GM21529 (cell line): ENCODE data around the gene STOM.

Experiments
- ATAC-seq: cut with Tn5 transposase; IDR thresholded peaks from one replicate; pipeline ENCODE4 v1.9.1; 2021; ENCODE audit not compliant: unreplicated experiment

The STOM gene

DNA sequence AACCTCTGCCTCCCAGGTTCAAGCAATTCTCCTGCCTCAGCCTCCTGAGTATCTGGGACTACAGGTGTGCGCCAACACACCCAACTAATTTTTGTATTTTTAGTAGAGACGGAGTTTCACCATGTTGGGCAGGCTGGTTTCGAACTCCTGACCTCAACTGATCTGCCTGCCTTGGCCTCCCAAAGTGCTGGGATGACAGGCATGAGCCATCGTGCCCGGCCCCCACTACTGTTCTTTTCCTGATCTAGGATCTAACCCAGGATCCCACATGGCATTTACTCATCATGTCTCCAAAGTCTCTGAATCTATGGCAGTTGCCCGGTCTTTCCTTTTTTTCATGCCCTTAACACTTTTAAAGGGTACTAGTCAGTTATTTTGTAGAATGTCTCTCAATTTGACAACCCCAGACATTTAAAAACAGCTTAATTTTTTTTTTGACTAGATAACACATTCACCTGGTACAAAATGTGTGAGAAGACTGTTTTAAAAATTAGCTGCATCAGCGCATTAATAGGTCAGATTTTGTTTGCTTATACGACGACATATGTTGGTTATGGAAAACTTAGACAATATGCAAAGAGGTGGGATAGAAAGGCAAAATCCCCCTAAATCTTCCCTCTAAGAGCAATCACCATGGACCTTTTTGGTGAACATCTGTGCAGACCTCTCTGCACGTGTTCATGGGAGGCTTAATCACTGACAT lies 46.5 kb downstream of the STOM start:
- ATAC-seq, result no peak

DNA sequence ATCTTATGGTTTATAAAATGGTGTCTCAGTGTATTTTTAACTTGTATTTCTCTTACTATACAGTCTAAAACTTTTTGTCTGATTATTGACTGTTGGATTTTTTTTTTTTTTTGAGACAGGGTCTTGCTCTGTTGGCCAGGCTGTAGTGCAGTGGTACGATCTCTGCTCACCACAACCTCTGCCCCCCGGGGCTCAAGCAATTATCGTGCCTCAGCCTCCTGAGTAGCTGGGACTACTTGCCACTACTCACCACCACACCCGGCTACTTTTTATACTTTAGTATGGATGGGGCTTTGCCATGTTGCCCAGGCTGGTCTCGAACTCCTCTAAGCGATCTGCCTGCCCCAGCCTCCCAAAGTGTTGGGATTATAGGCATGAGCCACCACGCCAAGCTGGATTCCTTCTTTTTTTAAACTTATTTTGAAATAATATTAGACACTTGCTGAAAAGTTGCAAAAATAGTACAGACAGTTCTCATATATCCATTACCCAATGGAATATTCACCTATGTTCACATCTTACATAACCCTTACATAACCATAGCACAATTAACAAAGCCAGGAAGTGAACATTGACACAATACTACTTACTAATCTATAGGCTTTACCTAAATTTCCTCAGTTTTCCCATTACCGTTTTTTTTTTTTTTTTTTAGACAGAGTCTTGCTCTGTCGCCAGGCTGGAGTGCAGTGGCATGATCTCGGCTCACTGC lies 47.2 kb downstream of the STOM start:
- no peak for ATAC-seq

DNA sequence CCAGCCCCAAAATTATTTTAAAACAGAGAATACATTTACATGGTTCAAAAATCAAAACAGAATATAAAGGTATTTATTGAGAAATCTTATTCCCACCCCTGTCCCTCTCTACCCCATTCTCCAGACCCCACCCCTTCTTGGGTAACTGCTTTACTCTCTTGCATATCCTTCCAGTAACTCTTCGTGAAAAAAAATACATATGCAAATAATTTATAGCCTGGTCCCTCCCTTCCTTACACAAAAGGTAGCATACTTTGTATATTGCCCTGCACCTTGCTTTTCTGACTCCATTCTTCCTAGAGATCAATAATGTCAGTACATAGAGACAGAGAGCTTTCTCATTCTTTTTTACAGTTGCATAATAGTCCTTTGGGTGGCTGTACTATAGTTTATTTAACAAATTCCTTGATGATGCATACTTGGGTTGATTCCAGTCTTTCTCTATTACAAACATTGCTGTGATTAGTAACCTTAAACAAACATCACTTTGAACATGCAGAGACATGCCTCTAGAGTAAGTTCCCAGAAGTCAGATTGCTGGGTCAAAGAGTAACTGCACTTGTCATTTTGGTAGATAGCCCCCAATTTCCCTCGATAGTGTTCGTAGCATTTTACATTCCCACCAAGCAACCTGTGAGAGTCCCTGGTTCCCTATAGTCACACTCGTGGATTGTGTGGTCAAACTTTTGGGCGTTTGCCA lies 47.9 kb downstream of the STOM start:
- ATAC-seq, result no peak

DNA sequence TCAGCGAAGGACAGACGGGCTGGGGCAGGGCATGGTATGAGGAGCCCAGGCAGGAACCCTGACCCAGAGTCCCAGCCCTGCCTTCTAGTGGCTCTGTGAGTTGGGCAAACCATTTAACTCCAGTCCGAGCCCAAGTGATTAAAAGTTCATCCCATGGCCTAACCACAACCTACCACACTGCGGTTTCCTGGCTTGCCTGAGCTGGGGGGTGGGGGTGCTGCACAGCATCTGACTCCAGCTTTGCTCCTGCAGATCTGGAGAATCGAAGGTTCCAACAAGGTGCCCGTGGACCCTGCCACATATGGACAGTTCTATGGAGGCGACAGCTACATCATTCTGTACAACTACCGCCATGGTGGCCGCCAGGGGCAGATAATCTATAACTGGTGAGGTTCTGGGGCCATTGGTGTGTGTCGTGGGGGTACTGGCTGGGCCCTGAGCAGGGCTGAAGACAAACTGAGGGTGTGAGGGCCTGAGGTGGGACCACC lies 49.0 kb downstream of the STOM start:
- no peak for ATAC-seq

DNA sequence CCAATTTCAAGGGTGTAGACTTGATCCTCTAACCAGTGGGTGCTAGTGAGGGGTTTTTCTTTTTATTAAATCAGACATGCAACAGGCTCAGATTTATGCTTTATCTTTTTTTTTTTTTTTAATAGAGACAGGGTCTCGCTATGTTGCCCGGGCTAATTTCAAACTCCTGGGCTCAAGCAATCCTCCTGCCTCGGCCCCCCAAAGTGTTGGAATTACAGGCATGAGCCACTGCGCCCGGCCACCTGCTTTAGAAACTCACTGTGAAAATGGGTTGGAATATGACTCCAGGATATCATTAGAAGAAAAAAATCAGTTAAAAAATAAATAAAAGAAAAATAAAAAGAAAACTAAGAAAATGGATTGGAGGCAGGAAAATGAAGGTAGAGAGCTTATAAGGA lies 50.7 kb downstream of the STOM start:
- no peak for ATAC-seq

DNA sequence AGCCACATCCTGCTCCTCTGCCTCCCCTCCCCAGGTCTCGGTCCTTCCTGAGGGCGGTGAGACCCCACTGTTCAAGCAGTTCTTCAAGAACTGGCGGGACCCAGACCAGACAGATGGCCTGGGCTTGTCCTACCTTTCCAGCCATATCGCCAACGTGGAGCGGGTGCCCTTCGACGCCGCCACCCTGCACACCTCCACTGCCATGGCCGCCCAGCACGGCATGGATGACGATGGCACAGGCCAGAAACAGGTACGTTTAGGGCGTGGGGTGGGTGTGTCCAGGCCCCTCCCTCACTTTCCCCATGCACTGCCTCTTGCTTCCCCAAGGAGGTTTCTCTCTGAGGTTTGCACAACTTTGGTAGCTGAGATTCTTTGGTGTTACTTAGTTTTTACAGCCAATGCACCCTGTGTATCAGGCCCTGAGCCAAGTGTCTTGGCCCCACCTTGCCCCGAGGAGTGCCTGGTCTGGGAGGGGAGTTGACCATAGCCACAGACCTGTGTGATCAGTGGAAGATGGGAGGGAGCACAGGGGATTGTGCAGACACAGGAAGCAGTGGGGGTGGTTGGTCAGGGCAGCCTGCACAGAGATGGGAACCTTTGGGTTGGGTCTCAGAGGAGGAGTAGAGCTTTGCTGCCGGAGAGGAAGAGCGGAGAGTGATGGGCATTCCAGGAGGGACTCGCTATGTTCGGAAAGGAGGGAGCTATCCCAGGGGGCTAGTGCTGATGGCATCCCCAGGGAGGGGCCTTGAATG lies 51.2 kb downstream of the STOM start:
- no peak for ATAC-seq

DNA sequence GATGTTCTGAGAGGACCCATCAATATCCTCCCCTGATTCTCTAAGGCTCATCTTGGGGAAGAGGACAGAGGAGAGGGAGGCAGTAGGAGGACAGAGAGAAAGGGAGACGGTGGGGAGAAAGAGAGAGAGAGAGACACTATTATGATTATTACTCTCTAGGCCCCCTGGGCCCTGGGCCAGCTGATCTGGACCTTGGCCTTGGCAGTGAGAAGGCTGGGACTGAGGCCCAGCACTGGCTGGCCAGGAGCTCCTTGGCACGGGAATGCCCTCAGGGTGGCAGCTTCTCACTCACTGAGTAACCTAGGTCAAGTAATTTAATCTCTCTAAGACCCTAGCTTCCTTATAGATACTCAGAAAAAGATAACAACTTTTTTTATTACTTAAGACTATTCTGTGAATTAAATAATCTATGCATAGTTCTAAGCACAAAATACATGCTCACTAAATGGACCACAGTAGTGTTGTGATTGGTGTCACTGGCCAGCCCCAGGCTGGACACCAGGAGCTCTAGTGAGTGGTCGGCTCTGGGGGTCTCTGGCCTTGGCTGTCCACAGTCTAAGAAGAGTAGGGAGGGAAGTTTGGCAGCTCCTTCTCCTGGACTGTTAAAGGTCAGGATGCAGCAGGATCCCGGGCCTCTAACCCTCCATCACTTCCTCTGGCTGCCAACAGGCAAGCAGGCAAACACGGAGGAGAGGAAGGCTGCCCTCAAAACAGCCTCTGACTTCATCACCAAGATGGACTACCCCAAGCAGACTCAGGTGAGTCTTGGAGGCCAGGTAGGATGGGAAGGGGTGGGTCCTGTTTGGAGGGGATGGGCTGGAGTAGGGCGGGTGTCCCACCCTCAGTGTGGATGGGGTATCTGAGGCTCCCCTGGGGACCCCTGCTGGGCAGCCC lies 52.1 kb downstream of the STOM start:
- no peak for ATAC-seq

DNA sequence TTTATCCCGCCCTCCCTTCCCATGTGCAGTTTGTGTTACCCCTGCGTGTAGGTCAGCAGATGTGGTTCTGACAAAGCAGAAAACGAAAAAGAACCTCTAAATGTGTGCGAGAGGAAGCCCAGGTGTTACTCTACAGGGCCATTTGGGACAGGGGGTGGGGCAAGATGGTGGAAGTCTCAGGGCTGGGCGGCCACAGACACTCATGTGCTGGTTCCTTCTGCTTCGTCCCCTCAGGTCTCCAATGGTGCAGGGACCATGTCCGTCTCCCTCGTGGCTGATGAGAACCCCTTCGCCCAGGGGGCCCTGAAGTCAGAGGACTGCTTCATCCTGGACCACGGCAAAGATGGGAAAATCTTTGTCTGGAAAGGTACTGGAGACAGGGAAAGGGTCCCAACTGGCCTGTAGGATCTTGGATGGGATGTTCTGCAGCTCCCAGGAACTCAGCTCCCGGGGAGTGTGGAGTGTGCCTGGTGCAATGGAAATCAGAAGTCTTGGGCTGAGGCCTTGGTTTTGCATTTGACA lies 53.1 kb downstream of the STOM start:
- no peak for ATAC-seq

DNA sequence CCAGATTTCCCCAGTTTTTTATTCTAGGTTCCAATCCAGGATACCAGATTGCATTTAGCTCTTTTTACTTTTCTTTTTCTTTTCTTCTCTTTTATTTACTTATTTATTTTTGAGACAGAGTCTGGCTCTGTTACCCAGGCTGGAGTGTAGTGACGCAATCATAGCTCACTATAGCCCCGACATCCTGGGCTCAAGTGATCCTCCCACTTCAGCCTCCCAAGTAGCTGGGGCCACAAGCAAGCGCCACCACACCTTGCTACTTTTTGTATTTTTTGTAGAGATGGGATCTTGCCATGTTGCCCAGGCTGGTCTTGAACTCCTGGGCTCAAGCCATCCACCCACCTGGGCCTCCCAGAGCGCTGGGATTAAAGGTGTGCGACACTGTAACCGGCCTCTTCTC lies 53.7 kb downstream of the STOM start:
- no peak for ATAC-seq

DNA sequence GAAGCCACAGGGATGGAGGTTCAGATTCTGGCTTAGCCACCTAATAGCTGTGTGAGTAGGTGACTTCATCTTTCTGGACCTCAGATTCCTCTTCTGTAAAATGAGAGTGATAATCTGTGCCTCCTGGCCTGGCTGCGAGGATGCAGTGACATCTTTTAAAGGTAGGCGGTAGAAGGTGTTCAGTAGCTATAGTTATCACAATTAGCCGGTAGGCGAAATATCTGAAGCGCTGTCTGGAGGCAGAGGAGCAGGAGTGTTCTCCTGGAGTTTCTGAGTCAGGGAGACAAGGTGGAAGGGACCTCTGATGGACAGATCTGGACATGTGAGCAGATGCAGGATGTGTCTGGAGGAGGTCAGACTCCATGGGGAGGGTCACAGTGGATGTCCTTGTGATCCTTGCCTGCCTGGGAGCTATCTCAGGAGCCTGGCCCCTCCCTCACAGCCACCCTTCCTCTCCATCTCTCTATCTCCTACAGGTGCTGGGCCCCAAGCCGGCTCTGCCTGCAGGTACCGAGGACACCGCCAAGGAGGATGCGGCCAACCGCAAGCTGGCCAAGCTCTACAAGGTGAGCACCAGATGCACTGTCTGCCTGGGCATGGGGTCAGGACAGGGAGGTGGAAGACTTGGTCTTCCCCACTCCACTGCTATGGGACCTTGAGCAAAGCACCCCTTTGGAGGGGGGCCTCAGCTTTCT lies 56.4 kb downstream of the STOM start:
- no peak for ATAC-seq

DNA sequence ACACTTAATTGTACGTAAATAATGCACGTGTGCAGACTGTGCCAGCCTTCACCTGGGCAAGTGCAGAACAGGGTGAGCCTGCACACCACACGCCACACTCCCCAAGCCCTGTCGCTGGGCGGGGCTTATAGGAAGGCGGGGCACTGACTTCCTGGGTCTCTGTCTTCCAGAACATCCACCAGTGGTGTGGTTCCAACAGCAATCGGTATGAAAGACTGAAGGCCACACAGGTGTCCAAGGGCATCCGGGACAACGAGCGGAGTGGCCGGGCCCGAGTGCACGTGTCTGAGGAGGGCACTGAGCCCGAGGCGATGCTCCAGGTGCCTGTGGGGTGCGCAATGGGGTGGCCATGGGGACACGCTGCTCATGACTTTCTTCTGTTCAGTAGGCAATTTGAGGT lies 57.9 kb downstream of the STOM start:
- ATAC-seq, result no peak

DNA sequence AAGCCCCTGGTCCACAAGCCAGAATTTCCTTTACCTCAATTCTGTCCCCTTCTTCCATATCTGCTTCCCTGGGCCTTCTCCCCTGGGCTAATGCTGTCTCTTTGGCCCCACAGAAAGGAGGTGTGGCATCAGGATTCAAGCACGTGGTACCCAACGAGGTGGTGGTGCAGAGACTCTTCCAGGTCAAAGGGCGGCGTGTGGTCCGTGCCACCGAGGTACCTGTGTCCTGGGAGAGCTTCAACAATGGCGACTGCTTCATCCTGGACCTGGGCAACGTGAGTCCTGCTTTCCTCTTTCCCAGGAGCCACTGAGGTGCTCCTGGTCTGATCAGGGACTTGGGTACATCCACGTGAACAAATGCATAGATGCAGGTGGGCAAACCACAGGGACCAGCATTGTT lies 59.5 kb downstream of the STOM start:
- no peak for ATAC-seq

DNA sequence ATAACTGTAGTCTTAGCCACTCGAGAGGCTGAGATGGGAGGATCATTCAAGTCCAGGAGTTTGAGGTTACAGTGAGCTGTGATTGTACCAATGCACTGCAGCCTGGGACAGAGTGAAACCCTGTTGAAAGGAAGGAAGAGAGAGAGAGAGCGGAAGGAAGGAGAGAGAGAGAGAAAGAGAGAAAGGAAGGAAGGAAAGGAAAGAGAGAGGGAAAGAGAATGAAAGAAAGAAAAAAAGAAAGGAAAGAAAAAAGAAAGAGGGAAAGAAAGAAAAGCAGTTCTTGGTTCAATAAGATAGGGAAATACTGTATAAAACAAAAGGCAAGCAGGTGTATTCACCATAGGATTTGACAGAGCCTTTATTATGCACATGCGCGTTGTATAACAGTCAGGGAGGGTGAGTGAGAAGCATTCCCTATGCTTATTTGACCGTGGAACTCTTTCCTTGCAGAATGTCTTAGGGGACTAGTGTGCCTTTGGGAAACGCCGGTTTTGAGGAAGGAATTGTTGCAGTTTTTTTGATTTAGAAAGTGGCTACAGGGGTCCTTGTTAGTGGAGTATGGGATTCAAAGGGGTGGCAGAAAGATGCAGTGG lies 60.1 kb downstream of the STOM start:
- no peak for ATAC-seq

DNA sequence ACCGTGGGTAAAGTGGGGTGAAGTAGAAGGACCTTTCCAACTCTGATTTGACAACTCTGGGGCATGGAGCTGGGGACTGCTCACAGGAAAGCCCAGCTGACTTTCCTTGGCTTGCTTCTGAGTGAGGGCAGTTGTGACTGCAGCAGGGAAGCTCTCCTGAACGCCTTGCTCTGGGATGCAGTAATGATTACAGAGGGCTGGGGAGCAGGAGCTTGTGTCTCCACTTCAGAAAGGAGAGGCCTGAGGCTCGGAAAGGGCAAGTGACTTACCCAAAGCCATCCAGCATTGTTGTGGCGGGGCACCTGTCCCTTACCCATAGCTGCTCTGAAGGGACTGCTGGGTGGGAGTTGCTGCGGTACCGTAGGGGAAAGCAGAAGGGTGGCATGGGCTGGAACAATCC lies 60.9 kb downstream of the STOM start:
- ATAC-seq, result no peak

DNA sequence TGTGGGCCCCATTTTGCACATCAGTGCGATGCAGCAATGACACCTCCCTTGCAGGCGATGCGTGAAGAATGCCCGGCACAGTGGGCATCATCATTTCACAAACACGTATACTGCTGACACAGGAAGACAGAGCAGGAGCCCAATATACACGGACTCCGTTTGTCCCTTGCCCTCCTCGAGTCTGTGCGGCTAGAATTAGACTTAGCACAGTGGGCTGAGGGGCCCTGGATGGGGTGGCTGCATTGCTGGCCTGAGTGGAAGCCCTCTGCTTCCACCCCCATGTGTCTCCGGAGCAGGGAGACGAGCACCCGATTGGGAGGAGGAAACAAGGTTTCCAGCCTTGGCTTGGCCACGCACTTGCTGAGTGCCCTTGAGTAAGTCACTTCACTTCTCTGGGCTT lies 61.3 kb downstream of the STOM start:
- no peak for ATAC-seq

DNA sequence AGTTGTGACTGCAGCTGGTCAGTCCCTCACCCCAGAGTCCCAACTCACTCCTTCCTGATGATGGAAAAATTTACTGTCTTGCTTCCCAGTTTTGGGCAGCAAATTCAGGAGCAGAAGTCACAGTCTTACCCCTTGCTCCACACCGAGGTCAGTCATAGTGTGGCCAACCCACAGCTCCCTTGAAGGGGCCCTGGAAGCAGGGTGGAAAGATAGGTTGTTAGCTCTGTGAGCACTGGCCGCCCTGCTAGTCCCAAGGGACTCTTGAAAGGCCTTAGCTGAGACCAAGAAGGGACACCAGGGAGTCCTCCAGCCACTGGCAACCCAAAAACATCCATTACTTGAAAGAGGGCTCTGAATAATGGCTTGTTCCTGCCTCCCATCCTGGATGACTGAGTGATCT lies 62.1 kb downstream of the STOM start:
- ATAC-seq, result no peak

DNA sequence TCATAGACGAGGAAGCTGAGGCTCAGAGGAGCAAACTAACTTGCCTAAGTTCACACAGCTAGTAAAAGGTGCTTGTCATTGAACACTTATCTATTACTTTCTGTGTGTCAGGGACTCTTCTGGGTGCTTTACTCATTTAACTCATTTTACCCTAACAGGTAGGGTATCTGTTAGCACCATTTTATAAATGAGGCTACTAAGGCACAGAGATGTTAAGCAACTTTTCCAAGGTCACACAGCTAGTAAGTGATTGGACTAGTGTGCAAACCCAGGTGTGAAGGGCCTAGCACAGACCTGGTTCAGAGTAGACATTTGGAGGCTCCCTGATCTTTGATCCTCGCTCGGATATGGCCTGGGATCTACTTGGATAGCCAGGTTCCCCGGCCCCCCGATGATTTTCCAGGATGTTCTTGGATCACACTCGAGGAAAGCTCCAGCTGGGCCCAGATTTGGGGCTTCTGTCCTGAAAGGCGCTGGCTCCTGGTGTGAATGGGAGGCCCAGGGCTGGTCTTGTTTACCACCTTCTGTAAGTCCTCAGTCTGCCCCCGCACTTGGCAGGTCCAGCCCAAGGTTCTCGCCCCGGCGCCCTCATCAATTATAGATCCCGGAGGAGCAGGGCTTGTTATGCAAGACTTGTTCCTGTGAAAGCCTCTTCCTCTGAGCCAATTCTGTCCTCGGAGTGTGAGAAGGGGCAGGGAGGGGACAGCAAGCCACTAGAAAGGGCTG lies 64.6 kb downstream of the STOM start:
- no peak for ATAC-seq

DNA sequence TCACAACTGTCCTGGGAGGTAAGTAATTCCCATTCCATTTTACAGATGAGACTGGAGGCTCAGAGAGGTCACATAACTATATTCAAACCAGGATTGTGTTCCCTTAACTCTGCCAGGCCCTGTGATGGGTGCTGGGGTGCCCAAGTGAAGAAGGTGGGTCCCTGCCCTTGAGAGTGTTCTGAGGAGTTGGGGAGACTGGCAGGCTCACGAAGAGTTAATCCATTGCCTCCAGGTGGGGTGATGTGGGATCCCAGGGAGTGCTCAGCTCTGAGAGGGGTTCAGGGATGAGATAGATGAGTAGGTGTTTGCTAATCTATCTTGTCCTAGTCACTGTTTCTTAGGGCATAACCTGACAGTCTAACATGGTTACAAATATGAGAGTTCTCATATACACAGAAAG lies 65.3 kb downstream of the STOM start:
- ATAC-seq, result no peak
